WI38 (cell line): Measurements from ENCODE around the gene BSPRY.

Source experiments
- H3K4me3 ChIP-seq: 2 replicates; pipeline ENCODE4 v1.5.1; 2011; ENCODE audit warnings: low read depth, mild to moderate bottlenecking, control low read depth, low read length
- TF ChIP-seq, protein P1 (sequence below): IDR thresholded peaks from 2 replicates; pipeline ENCODE4 v1.5.1; 2012; ENCODE audit warnings: low read depth, mild to moderate bottlenecking, control low read depth, low read length

The BSPRY gene

DNA sequence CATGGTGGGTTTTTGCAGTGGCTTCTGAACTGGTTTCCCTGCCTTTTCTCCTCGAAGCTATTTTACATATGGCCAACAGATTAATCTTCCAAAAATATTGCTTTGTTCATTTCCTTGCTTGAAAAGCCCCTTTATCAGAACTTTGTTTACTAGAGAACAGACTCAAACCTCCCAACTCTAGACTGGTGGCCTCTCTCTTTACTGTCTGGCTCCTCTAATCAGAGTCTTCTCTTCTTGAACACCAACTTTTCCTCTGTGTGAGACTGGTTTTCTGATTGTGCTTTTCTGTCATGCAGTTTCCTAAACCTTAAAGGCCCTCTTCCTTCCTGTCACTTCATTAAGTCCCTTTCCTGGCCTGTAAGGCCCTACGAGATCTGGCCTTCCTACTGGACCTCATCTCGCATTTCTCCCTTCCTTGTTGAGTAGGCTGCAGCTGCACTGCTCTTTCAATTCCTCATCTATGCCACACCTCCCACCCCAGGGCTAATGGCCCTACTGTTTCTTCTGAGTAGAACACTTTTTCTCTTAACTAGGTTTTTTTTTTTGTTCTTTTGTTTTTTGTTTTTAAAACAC lies 66.9 kb downstream of the BSPRY start:
- no peak overlapping the region for H3K4me3 ChIP-seq
- TF ChIP-seq, protein P1, sequence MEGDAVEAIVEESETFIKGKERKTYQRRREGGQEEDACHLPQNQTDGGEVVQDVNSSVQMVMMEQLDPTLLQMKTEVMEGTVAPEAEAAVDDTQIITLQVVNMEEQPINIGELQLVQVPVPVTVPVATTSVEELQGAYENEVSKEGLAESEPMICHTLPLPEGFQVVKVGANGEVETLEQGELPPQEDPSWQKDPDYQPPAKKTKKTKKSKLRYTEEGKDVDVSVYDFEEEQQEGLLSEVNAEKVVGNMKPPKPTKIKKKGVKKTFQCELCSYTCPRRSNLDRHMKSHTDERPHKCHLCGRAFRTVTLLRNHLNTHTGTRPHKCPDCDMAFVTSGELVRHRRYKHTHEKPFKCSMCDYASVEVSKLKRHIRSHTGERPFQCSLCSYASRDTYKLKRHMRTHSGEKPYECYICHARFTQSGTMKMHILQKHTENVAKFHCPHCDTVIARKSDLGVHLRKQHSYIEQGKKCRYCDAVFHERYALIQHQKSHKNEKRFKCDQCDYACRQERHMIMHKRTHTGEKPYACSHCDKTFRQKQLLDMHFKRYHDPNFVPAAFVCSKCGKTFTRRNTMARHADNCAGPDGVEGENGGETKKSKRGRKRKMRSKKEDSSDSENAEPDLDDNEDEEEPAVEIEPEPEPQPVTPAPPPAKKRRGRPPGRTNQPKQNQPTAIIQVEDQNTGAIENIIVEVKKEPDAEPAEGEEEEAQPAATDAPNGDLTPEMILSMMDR = no peak

DNA sequence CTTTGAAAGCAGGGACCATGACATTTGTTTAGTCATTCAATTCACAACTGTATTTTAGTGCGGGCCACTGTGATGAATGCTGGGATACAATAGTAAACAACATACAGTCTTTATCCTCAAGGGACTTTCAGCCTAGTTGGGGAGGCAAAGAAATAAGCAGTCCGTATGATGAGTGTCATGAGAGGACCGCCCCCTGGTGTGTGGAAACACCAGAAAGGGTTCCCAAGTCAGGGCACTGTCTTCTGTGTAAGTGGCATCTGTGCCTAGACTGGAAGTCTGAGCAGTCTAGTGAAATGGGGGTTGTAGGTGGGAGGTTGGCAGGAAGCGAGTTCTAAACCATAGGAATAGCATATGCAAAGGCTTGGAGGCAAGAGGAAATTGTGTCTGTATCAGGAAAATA lies 68.0 kb downstream of the BSPRY start:
- TF ChIP-seq, protein P1 = no peak
- H3K4me3 ChIP-seq = no peak overlapping the region
